Prostate gland (tissue), 2 donors: ENCODE results near the gene GUK1. TPM values are rescaled to one million over a fixed set of nuclear protein-coding genes. Genes with fewer than 3 reads are reported as not detected.

Experiments
- DNase-seq: peaks from one replicate; pipeline ENCODE4 v3.0.0-alpha.2; 2019; ENCODE audit warnings: low spot score
- H3K27ac ChIP-seq, 2 donors: fragments of 200-600 bp; sonication (generic); 2 replicates each; pipeline ENCODE4 v1.5.1; 2017 to 2019
- H3K27me3 ChIP-seq: fragments of 200-600 bp; sonication (generic); replicated peaks from 2 replicates; pipeline ENCODE4 v1.5.1; 2019; ENCODE audit not compliant: insufficient read depth
- H3K36me3 ChIP-seq, 2 donors: fragments of 200-600 bp; sonication (generic); 1 replicate in 1 of 2; 2 replicates in 1 of 2; pipeline versions ENCODE4 v1.5.1 to v1.8.1; 2017 to 2019
- H3K4me1 ChIP-seq: fragments of 200-600 bp; sonication (generic); replicated peaks from 2 replicates; pipeline ENCODE4 v1.5.1; 2019
- H3K4me3 ChIP-seq, 2 donors: fragments of 200-600 bp; sonication (generic); 2 replicates each; pipeline ENCODE4 v1.5.1; 2017 to 2019
- H3K9me3 ChIP-seq: fragments of 200-600 bp; sonication (generic); 2 replicates; pipeline ENCODE4 v1.5.1; 2017
- POLR2A ChIP-seq: fragments of 450-650 bp; IDR thresholded peaks from one replicate; pipeline ENCODE4 v1.6.1; 2016; ENCODE audit warnings: antibody characterized with exemption, mild to moderate bottlenecking
- POLR2AphosphoS5 ChIP-seq: sonication (generic); formaldehyde crosslinking; IDR thresholded peaks from one replicate; pipeline ENCODE4 v1.6.1; 2017; ENCODE audit warnings: antibody characterized with exemption
- WGBS: methylation state at CpG from one replicate; pipeline ENCODE4 v1.1.5; 2018; 5-methylcytosine and 5-hydroxymethylcytosine counted together
- intact Hi-C: fragments of 100-400 bp; cut with DNase I; formaldehyde crosslinking; loops from one replicate; pipeline ENCODE4 v1.14.2; 2022
- total RNA-seq, 2 donors: library from RNA; depleted of rRNA; stranded (reverse); fragments of >200 nt; gene quantifications; one replicate each; pipeline ENCODE4 v1.1.0, GENCODE V29; 2016
- TF ChIP-seq, protein P1 (sequence below), 4 experiments: fragments of 200-600 bp in 2 of 4; fragments of 450-650 bp in 2 of 4; sonication (generic) in 2 of 4; IDR thresholded peaks; 1 replicate in 3 of 4; 2 replicates in 1 of 4; pipeline ENCODE4 v1.5.1; 2016 to 2019; ENCODE audit warnings: antibody characterized with exemption in 4 of 4, mild to moderate bottlenecking in 2 of 4, moderate library complexity in 2 of 4

The GUK1 gene
- total RNA-seq, 2 donors from 2014 or later, result 250 to 458 TPM

DNA sequence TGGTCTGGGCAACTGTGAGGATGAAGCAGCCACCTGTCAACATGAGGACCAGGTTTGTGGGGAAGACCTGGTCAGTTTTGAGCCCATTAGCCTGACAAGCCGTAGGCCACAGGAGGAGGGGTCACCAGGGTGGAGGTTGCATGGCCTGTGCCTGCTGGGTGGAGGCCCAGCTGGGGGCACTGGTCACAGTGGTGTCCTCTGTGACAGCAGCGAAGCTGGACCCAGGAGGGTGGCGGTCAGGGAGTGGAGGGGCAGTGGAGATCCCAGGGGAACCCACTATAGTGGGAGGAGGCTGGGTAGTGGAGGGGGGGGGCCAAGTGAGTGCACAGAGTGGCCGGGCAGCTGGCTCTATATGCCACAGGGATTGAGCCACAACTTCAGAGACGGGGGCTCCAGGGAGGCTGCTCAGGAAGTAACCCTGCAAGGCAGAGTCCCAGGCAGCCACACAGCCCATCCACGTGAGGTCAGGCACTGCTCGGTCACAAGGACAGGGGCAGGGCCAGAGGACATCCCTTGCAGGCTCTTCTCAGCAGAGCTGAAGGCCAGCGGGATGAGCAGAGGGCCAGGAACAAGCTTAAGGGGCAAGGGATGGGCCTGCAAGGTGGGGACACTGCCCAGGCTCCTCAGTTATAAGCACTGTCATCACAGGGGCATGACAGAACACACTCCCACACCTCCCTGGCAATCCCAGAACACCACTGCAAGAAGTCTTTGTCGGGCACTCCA, 34.6 kb upstream of the GUK1 start:
- TF ChIP-seq POLR2A (no peak), POLR2AphosphoS5 (no peak)
- TF ChIP-seq, protein P1, sequence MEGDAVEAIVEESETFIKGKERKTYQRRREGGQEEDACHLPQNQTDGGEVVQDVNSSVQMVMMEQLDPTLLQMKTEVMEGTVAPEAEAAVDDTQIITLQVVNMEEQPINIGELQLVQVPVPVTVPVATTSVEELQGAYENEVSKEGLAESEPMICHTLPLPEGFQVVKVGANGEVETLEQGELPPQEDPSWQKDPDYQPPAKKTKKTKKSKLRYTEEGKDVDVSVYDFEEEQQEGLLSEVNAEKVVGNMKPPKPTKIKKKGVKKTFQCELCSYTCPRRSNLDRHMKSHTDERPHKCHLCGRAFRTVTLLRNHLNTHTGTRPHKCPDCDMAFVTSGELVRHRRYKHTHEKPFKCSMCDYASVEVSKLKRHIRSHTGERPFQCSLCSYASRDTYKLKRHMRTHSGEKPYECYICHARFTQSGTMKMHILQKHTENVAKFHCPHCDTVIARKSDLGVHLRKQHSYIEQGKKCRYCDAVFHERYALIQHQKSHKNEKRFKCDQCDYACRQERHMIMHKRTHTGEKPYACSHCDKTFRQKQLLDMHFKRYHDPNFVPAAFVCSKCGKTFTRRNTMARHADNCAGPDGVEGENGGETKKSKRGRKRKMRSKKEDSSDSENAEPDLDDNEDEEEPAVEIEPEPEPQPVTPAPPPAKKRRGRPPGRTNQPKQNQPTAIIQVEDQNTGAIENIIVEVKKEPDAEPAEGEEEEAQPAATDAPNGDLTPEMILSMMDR (IDR thresholded peaks at IDR 0.05), result no peak
- H3K27me3 ChIP-seq, result no peaks in the 10 kb centered on the region
- H3K4me3 ChIP-seq, result no peak overlapping the region
- no peak for DNase-seq
- peaks cover 6% of the 10 kb centered on the region for H3K4me1 ChIP-seq
- intact Hi-C loops, result loop anchor here (5.0 kb wide), 1 partner anchor 42 kb away; the partner anchor contains the start of gene GJC2
- WGBS, result 79% methylated on average over 9 of the region's 9 CpGs
- no peaks in the 10 kb centered on the region for H3K9me3 ChIP-seq
- no peaks in the 10 kb centered on the region for H3K36me3 ChIP-seq
- H3K27ac ChIP-seq, result no peak overlapping the region

DNA sequence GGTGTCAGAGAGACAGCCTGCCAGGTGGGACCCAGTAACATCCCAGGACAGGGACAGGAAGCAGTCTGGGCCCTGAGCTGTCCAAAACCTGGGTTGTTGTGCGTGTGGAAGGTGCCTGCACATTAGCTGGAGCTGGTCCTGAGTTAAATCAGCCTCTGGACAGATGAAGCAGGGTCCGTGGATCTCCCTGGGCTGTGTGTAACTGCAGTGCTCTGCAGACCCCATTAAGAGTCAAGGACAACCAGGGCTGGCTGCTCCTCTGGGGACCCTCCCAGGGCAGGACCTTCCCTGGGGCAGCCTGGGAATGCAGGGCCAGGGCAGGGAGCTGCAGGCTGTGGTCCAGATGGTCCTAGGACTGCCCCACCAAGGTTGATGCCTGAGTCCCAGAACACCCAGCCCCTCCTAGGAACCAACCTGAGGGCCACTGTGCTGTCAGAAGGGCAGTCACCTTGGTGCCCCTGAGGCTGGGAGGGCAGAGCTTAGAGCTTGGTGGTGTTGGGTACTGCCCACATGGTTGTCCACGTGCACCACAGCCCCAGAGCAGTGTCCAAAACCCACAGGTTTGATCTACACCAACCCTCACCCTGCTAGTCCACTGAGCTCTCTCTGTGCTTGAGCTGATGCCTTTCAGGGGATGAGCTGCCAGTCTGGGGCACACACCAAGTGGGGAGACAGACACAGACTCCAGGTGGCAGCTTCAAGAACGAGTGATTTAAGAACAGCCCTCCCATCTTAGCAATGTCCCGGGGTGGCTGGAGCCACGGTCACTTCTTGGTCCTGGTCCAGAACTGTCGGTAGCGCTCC, 33.9 kb upstream of the GUK1 start:
- H3K27ac ChIP-seq, result no peak overlapping the region
- no peak for DNase-seq
- intact Hi-C loops, result loop anchor here (5.0 kb wide), 1 partner anchor 41 kb away; the partner anchor contains the start of gene GJC2
- H3K27me3 ChIP-seq, result no peaks in the 10 kb centered on the region
- TF ChIP-seq POLR2A (no peak), POLR2AphosphoS5 (no peak)
- TF ChIP-seq, protein P1 (IDR thresholded peaks at IDR 0.05), result no peak
- H3K36me3 ChIP-seq, result no peaks in the 10 kb centered on the region
- H3K4me1 ChIP-seq, result peaks cover 6% of the 10 kb centered on the region
- no peaks in the 10 kb centered on the region for H3K9me3 ChIP-seq
- no peak overlapping the region for H3K4me3 ChIP-seq
- 87% methylated on average over 8 of the region's 8 CpGs for WGBS

DNA sequence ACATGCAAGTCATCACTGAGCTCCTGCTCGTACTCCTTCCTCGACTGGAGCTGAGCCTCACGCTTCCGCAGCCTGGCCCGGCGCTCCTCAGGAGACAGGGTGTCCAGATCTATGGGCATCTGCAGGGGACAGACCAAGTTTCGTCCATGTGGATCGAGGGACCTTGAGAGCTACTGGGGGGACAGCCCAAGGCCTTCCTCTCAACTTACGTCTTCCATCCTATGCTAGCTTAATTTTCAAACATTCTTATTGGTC, 33.4 kb upstream of the GUK1 start:
- H3K27ac ChIP-seq, result no peak overlapping the region
- TF ChIP-seq POLR2A (no peak), POLR2AphosphoS5 (no peak)
- TF ChIP-seq, protein P1 (IDR thresholded peaks at IDR 0.05), result no peak
- intact Hi-C loops, result loop anchor here (5.0 kb wide), 1 partner anchor 41 kb away; the partner anchor contains the start of gene GJC2
- H3K9me3 ChIP-seq, result no peaks in the 10 kb centered on the region
- no peak for DNase-seq
- H3K27me3 ChIP-seq, result no peaks in the 10 kb centered on the region
- WGBS, result 84% methylated on average over 9 of the region's 9 CpGs
- no peaks in the 10 kb centered on the region for H3K36me3 ChIP-seq
- H3K4me1 ChIP-seq, result peaks cover 6% of the 10 kb centered on the region
- no peak overlapping the region for H3K4me3 ChIP-seq

DNA sequence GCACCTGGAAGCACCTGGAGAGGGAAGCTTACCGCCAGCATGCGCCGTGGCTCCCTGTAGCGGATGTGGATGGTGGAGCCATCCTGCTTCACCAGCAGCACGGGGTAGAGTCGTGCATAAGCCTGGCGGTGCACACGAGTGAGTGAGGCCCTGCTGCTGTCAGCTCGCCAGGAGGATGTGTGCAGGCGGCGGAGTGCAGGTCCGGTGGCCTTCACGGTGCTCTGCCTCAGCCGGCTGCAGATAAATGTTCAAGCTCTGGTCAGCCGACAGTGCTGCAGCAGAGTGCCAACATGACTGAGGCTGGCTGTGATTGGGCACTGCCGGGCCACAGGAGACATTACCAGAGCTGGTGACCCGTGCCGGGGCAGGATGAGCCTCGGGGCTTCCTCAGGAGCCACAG, 32.4 kb upstream of the GUK1 start:
- no peak for DNase-seq
- TF ChIP-seq POLR2AphosphoS5, result no peak
- TF ChIP-seq, protein P1 (IDR thresholded peaks at IDR 0.05), result no peak
- TF ChIP-seq POLR2A, result no peak
- Histone ChIP-seq H3K27me3 (no peaks in the 10 kb centered on the region), H3K27ac (no peak overlapping the region), H3K4me1 (peaks cover 3% of the 10 kb centered on the region), H3K36me3 (no peaks in the 10 kb centered on the region), H3K4me3 (no peak overlapping the region), H3K9me3 (no peaks in the 10 kb centered on the region)
- intact Hi-C loops, result loop anchor here (2.0 to 5.0 kb wide), 2 partner anchors 25 to 40 kb away; partner anchors contain the start of genes ARF1 and GJC2
- 90% methylated on average over 18 of the region's 19 CpGs for WGBS
